ENCODE results near the gene MALL.
"Not testable (repeated sequence)": the region's sequence is repeated elsewhere in the genome, so short reads cannot be mapped to it uniquely, and the experiment has no call there.

The MALL gene

DNA sequence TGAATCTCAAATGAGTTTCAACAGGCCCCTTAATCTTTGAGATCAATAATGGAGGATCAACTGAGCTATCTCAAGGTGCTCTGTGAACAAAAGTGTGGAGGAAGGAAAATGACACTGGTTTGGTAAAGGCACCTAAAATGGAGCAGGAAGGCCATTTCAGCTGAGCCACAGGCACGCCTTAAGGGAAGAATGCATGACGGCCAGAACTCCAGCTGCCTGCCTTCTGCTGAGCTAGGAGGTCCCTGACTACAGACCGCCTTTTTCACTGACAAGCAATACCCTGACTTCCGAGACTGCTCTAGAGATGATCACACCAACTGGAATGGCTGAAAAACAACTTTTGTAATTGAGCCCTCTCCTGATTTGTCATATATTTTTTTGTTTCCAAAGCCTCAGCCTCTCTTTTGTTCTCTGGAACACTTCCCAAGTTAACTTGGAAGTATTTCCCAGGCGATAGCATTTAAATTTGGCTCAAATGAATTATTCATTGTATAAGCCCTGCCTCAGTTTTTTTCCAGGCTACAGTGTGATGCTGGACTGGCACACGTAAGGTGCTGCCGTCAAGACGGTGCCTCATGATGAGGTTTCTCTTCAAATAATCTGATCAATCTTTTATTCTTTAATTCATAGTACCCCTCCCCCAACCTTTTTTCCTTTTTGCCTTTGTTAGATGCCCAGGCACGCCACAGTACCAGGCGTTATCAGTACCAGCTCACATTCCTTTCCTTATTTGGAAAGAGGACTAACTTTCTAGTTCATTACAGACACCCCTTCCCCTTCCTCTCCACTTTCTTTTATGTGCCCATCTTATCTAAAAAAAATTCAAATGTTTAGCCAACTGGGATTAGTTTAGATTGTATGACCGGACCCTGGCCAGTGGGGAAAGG, 60.9 kb downstream of the MALL start:
- not testable (repeated sequence) for DNase-seq (ENCODE audit: low read depth in 2 of 3, low spot score in 1 of 3)

DNA sequence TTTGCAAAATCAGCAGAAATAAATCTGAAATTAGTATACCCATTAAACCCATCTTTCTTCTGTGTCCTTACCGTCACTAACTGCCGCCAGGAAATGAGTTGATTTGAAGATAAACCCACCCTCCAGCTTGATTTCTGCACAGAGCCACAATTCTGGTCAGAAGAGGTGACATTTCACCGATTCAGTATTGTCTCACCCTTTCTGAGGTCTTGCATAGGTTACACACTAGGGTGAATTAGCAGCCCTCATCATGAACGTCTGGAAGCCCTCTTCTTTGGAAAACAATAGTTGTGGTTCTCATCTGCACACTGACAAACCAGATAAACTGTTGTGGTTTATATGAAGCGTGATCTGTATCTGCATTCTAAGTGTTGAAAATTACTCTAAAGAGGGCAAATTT, 61.9 kb downstream of the MALL start:
- not testable (repeated sequence) for DNase-seq (ENCODE audit: low read depth in 2 of 3, low spot score in 1 of 3)

DNA sequence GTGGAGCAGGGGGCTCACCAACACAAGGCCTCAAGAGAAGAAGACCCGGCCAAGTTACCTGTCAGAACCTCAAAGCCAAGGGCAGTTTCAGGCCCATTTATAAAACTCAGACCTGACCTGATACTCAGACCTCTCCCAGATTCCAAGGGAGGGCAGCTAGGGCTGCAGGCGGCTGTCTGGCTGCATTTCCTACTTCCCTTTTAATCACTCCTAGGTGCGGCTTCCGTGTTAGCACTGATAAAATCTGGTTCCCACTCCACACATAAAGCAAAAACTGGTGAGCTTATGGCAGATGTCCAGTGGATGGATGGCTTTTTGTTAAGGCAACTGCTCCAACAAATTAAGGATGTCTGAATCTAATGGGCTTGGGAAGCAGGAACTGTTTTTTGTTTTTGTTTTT, 63.5 kb downstream of the MALL start:
- not testable (repeated sequence) for DNase-seq (ENCODE audit: low read depth in 2 of 3, low spot score in 1 of 3)

DNA sequence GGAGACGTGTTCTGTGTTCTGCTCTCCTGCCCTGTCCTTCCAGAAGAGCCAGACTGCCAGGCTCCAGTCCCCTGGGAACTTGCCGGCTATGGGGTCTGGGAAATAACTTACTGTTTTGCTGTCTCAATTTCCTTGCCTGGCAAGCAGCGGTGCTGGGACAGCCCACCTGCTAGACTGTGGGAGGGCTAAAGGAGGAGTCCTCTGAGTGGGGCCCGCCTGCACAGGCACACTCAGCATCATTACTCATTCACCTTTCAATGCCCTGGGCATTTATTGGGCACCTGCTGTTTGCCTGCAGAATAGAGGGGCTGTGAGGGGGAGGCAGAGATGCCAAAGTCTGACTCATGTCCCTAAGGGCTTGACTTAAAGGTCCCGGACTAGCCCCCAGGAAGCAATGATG, 65.4 kb downstream of the MALL start:
- DNase-seq (ENCODE audit: low read depth in 2 of 3, low spot score in 1 of 3) = not testable (repeated sequence)

DNA sequence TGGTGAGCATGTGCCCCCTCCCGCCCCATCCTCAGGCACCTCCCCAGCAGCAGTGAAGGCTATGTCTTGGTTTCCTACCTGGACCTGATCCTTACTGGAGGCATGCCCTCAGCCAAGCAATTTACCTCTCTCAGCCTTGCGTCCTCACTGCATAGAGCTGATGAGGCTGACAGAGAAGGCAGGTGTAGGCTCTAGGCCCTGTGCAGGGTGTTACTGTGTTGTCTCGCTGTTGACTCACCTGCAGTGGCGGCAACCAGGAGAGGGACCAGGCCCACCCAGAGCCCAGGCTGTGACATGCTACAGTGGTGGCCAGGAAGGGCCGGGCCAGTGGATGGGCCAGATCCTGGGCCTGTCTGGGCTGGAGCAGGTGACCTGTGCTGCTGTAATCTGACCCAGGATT, 65.9 kb downstream of the MALL start:
- DNase-seq (ENCODE audit: low read depth in 2 of 3, low spot score in 1 of 3) = not testable (repeated sequence)

DNA sequence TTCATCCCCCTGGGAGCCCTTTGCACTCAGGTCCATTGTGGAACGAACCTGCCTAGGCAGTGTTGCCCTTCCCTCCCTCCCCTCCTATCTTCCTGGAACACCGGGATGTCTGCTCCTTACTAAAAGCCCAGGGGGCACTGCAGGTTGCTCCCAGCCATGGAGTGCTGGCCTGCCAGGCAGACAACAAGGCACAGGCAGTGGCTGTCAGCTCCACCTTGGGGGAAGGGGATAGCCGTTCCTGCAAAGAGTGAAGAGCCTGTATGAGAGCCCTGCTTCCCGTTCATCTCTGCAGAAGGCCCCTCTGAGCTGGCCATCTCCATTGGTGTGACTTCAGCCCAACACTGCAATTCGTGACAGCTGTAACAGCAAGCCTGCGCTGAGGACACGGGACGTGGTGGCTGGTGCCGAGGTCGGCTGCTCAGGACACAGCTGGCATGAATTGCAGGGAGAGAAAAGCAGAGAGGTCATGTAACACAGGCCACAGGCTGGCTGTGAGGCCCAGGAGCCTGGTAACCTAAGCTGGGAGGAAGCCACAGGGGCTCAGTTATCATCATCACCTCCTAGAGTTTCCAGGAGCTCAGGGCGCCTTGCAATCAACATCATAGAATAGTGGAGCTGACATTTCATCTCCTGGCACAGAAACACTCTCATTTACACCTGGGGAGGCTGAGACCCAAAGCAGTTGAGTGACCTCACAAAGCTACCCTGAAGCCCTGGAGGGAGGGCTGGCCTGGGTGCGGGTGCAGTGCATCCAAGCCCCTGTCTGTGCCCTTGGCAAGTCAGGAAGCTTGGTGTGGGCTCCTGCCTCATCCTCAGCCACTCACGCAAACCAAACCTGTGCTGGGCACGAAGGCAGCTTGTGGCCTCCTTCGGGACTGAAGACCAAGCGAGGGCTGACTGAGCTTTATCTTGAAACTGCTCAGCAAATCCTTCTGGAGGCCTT, 67.1 kb downstream of the MALL start:
- not testable (repeated sequence) for DNase-seq (ENCODE audit: low read depth in 2 of 3, low spot score in 1 of 3)

DNA sequence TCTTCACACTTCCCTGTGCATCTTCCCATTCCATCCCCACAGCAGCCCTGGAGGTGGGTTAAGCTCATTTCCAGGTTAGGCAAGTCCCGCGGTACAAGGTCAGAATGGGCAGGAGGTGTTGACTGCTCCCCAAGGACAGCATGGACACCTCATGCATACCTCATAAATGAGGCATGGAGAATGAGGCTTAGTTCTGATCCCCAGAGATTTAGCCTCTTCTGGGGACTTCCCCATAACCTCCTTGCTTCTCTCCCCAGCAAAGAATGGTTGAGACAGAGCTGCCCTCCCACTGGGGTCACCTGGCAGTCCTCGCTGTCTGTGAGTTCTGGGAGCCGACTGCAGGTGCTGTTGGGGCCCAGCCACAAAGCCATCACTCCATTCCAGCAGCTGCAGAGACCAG, 68.4 kb downstream of the MALL start:
- not testable (repeated sequence) for DNase-seq (ENCODE audit: low read depth in 2 of 3, low spot score in 1 of 3)

DNA sequence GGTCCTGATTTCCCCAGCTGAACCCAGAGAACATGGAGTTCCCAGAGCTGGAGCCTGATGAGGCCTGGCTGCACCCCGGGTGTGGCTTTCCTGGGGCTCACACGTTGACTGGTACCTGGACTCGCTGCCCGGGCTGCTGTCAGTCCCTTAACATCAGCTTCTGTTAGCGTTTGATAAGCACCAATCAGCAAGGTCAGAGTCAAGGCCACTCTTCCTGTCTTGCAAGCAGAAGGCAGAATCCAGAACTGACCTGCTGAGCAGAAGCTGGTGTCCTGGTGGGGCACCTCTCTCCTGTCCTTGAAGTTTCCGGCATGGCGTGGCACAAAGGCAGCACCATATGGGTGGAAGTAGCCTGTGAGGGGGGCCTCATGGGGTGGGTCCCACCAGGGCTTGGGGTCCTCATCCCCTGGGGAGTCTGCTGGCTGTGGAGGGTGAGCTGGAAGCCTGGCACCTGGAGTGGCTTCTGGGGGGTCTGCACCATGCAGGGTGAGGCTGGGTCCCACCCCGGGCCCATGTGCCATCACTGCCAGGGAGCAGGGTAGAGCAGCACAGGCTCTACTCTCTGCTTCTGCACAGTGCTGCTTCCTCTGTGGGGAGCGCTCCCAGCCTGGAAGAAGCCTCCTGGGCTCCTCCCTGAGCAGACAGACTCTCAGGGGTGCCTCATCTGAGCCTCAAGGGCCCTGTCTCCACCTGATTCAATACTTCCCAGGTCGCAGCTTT, 73.5 kb downstream of the MALL start:
- DNase-seq (ENCODE audit: low read depth in 2 of 3, low spot score in 1 of 3) = not testable (repeated sequence)

DNA sequence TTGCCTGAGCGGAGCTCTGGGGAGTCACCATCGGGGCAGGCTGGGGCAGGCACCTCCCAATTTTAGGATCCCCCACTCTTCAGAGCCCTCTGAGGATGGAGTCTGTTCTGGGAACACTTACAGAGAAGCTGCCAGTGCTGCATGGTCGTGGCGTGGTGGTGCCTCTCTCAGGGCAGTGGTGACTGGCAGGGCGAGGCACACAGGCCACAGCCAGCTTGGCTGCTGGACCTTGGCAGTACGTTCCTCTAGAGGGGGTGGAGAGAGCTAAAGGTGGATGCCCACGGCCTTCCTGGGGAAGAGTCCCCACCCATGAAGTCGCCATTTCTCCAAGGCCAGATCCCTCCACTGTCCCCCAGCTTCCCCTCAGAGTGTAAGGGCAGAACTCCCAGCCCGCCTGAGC, 78.3 kb downstream of the MALL start:
- DNase-seq (ENCODE audit: low read depth in 2 of 3, low spot score in 1 of 3) = not testable (repeated sequence)

DNA sequence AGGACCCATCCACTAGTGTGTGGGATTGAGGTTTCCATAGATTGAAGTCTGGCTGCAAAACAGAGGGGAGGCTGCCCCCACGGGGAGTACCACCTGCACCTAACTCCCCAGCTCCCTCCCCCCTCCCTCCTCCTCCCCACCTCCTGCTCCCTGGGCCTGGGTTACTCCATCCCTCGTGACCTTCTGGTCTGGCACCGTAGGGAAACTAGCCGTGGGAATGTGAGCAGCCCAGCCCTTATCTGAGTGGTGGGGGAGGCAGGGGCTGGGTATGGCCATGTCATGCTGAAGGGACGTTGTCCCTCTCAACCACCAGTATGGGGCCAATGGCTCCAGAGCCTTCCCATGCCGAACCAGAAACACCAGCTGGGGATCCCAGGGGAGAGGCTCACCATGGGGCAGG, 80.2 kb downstream of the MALL start:
- DNase-seq (ENCODE audit: low read depth in 2 of 3, low spot score in 1 of 3) = not testable (repeated sequence)

DNA sequence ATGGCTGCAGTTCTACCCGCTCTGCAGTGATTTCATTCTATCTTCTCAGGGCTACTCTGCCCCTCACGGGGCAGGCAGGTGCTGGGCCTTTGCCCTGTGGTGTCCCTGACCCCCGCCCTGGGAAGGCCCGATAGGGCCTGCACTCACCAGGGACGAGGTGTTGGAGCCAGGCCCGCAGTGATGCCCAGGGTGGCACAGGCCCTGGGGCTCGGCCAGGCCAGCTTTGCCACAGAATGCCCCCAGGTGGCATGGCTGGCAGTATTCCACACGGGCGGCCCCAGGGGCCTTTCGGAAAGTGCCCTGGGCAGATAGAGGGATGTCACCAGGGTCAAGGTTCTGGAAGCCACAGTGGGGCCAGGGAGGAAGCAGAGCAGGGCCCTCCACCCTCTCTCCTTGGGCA, 80.7 kb downstream of the MALL start:
- not testable (repeated sequence) for DNase-seq (ENCODE audit: low read depth in 2 of 3, low spot score in 1 of 3)

Measured in stimulated activated CD4-positive, alpha-beta T cell treated with anti-CD3 and anti-CD28 coated beads, Interleukin-12 subunit alpha, Interleukin-12 subunit beta, amount 100 ng/mL, for 48 hours (primary cell).